Gastrocnemius medialis (tissue), 4 donors: Measurements from ENCODE around the gene C6. TPM values are rescaled to one million over a fixed set of nuclear protein-coding genes. Genes with fewer than 3 reads are reported as not detected.

Source experiments
- ATAC-seq, 2 donors: fragments of 150-250 bp; one replicate each; pipeline ENCODE4 v1.9.1; 2016
- DNase-seq, 2 donors: peaks; one replicate each; pipeline ENCODE4 v3.0.0-alpha.2; 2019
- H3K27ac ChIP-seq, 4 donors: fragments of 200-600 bp; sonication (generic); 1 replicate in 1 of 4; 2 replicates in 3 of 4; pipeline ENCODE4 v1.5.1; 2016 to 2018; ENCODE audit warnings: mild to moderate bottlenecking in 2 of 4, moderate library complexity in 1 of 4
- H3K27me3 ChIP-seq, 3 donors: fragments of 200-600 bp; sonication (generic) in 2 of 3; 1 replicate in 1 of 3; 2 replicates in 2 of 3; pipeline versions ENCODE4 v1.5.1 to v1.6.0; 2016 to 2019; ENCODE audit warnings: mild to moderate bottlenecking in 1 of 3, moderate library complexity in 1 of 3
- H3K36me3 ChIP-seq, 2 donors: fragments of 200-600 bp; sonication (generic) in 1 of 2; one replicate each; pipeline ENCODE4 v1.5.1; 2017 to 2018
- H3K4me1 ChIP-seq, 2 donors: fragments of 200-600 bp; sonication (generic) in 1 of 2; one replicate each; pipeline ENCODE4 v1.5.1; 2016 to 2017; ENCODE audit warnings: mild to moderate bottlenecking in 2 of 2
- H3K4me3 ChIP-seq, 4 donors: fragments of 200-600 bp; sonication (generic) in 3 of 4; 1 replicate in 1 of 4; 2 replicates in 3 of 4; pipeline ENCODE4 v1.5.1; 2016 to 2019; ENCODE audit warnings: mild to moderate bottlenecking in 2 of 4
- H3K9me3 ChIP-seq, 3 donors: fragments of 200-600 bp; sonication (generic) in 2 of 3; 1 replicate in 1 of 3; 2 replicates in 2 of 3; pipeline ENCODE4 v1.5.1; 2016 to 2019
- POLR2A ChIP-seq, 2 donors: fragments of 450-650 bp; IDR thresholded peaks; one replicate each; pipeline ENCODE4 v1.6.1; 2017; ENCODE audit warnings: antibody characterized with exemption in 2 of 2, mild to moderate bottlenecking in 2 of 2, moderate library complexity in 2 of 2
- in situ Hi-C, 4 donors: fragments of 200-750 bp; cut with MboI; loops; one replicate each; pipeline versions ENCODE4 v1.15.0 to v1.8.0; 2017; ENCODE audit warnings: low sequenced_read_pairs in 4 of 4
- intact Hi-C: fragments of 100-400 bp; cut with DNase I; formaldehyde crosslinking; loops from one replicate; pipeline ENCODE4 v1.15.1; 2023; ENCODE audit warnings: low total_unique reads
- total RNA-seq, 4 donors: library from RNA; depleted of rRNA; stranded (reverse); fragments of >200 nt; gene quantifications; one replicate each; pipeline versions ENCODE4 v1.1.0 to v1.2.3, GENCODE V29; 2016
- TF ChIP-seq, protein P1 (sequence below), 5 experiments: fragments of 450-650 bp in 3 of 5; fragments of 200-600 bp in 2 of 5; sonication (generic) in 2 of 5; IDR thresholded peaks in 4 of 5; conservative IDR thresholded peaks in 1 of 5; 1 replicate in 4 of 5; 2 replicates in 1 of 5; pipeline ENCODE4 v1.5.1; 2016 to 2019; ENCODE audit warnings: antibody characterized with exemption in 5 of 5, mild to moderate bottlenecking in 3 of 5, moderate library complexity in 3 of 5

The C6 gene
- total RNA-seq, 4 donors from 2014 or later = 0.46 to 1.4 (median 0.97) TPM; not detected in 1

DNA sequence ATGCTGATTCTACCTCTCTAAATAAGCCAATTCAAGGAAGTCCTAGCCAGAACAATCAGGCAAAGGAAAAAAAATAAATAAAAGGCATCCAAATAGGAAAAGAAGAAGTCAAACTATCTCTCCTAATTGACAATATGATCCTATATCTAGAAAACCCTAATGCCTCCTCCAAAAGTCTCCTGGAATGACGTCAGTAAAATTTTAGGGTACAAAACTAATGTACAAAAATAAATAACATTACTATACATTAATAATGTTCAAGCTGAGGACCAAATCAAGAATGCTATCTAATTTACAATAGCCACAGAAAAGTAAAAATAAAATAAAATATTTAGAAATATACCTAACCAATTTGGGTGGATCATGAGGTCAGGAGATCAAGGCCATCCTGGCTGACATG is 33.8 kb upstream of the C6 start:
- no peaks in the 10 kb centered on the region for H3K36me3 ChIP-seq
- H3K9me3 ChIP-seq = no peaks in the 10 kb centered on the region
- H3K4me1 ChIP-seq = no peaks in the 10 kb centered on the region
- TF ChIP-seq POLR2A (IDR thresholded peaks at IDR 0.05) = no peak
- TF ChIP-seq, protein P1, sequence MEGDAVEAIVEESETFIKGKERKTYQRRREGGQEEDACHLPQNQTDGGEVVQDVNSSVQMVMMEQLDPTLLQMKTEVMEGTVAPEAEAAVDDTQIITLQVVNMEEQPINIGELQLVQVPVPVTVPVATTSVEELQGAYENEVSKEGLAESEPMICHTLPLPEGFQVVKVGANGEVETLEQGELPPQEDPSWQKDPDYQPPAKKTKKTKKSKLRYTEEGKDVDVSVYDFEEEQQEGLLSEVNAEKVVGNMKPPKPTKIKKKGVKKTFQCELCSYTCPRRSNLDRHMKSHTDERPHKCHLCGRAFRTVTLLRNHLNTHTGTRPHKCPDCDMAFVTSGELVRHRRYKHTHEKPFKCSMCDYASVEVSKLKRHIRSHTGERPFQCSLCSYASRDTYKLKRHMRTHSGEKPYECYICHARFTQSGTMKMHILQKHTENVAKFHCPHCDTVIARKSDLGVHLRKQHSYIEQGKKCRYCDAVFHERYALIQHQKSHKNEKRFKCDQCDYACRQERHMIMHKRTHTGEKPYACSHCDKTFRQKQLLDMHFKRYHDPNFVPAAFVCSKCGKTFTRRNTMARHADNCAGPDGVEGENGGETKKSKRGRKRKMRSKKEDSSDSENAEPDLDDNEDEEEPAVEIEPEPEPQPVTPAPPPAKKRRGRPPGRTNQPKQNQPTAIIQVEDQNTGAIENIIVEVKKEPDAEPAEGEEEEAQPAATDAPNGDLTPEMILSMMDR (IDR thresholded peaks at IDR 0.05 in 4 of 5, conservative IDR thresholded peaks at IDR 0.05 in 1 of 5) = no peak
- DNase-seq (no peak), ATAC-seq (no peak)
- intact Hi-C loops = no loop called here
- H3K27me3 ChIP-seq = no peaks in the 10 kb centered on the region
- no peak overlapping the region for H3K4me3 ChIP-seq
- in situ Hi-C loops = no loop called here
- H3K27ac ChIP-seq = no peak overlapping the region

- no peak overlapping the region for H3K27ac ChIP-seq
- in situ Hi-C loops = no loop called here
- intact Hi-C loops = no loop called here
- no peaks in the 10 kb centered on the region for H3K36me3 ChIP-seq
- DNase-seq = no peak
- TF ChIP-seq, protein P1 (IDR thresholded peaks at IDR 0.05 in 4 of 5, conservative IDR thresholded peaks at IDR 0.05 in 1 of 5) = no peak
- no peak for TF ChIP-seq POLR2A (IDR thresholded peaks at IDR 0.05)
- no peaks in the 10 kb centered on the region for H3K9me3 ChIP-seq
- no peak overlapping the region for H3K4me3 ChIP-seq
- no peaks in the 10 kb centered on the region for H3K27me3 ChIP-seq
- no peak for ATAC-seq
- H3K4me1 ChIP-seq = no peaks in the 10 kb centered on the region
These were observed 33.0 kb upstream of the C6 start for GRCh38 chr5:41246376-41246775.

DNA sequence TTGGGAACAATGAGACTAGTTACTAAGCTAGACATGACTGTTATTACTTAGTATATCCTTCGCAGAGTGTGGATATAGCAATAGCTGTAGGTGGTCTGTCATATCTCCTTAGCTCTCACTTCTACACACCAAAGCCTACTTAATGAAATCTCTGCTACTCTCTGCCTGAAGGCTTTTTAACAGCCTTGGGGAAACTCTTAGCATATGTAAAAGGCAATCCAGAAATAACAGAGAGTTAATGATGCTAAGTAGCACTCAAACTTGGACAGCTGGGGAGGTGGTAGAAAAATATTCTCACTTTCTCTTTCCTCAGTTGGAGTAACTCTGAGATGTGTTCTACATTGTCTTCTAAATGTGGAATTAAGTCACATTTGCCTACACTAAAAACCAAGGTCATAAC is 30.2 kb upstream of the C6 start:
- TF ChIP-seq, protein P1 (IDR thresholded peaks at IDR 0.05 in 4 of 5, conservative IDR thresholded peaks at IDR 0.05 in 1 of 5) = no peak
- TF ChIP-seq POLR2A (IDR thresholded peaks at IDR 0.05) = no peak
- in situ Hi-C loops (no loop called here), intact Hi-C loops (no loop called here)
- Histone ChIP-seq H3K9me3 (no peaks in the 10 kb centered on the region), H3K27ac (no peak overlapping the region), H3K4me1 (no peaks in the 10 kb centered on the region), H3K4me3 (no peak overlapping the region), H3K36me3 (no peaks in the 10 kb centered on the region), H3K27me3 (no peaks in the 10 kb centered on the region)
- no peak for ATAC-seq
- DNase-seq = no peak

- TF ChIP-seq, protein P1 (IDR thresholded peaks at IDR 0.05 in 4 of 5, conservative IDR thresholded peaks at IDR 0.05 in 1 of 5) = no peak
- TF ChIP-seq POLR2A (IDR thresholded peaks at IDR 0.05) = no peak
- intact Hi-C loops (no loop called here), in situ Hi-C loops (no loop called here)
- Histone ChIP-seq H3K9me3 (no peaks in the 10 kb centered on the region), H3K27ac (no peak overlapping the region), H3K27me3 (no peaks in the 10 kb centered on the region), H3K36me3 (no peaks in the 10 kb centered on the region), H3K4me1 (no peaks in the 10 kb centered on the region), H3K4me3 (no peak overlapping the region)
- ATAC-seq (no peak), DNase-seq (no peak)
These were observed 27.7 kb upstream of the C6 start for GRCh38 chr5:41240985-41241384.

GRCh38 chr5:41240390-41240789 is 27.1 kb upstream of the C6 start:
- in situ Hi-C loops = no loop called here
- intact Hi-C loops = no loop called here
- no peak overlapping the region for H3K27ac ChIP-seq
- H3K9me3 ChIP-seq = no peaks in the 10 kb centered on the region
- ATAC-seq (no peak), DNase-seq (no peak)
- no peaks in the 10 kb centered on the region for H3K27me3 ChIP-seq
- H3K4me1 ChIP-seq = no peaks in the 10 kb centered on the region
- no peaks in the 10 kb centered on the region for H3K36me3 ChIP-seq
- H3K4me3 ChIP-seq = no peak overlapping the region
- TF ChIP-seq, protein P1 (IDR thresholded peaks at IDR 0.05 in 4 of 5, conservative IDR thresholded peaks at IDR 0.05 in 1 of 5) = no peak
- TF ChIP-seq POLR2A (IDR thresholded peaks at IDR 0.05) = no peak
